HG03575 (cell line): ENCODE measurements around the gene ATOH8.

Source experiments
- ATAC-seq: cut with Tn5 transposase; IDR thresholded peaks from one replicate; pipeline ENCODE4 v1.9.1; 2021; ENCODE audit not compliant: unreplicated experiment, insufficient number of reproducible peaks, low FRiP score; ENCODE audit errors: extremely low read depth

Gene ATOH8

GRCh38 chr2:85763132-85763531, 9.3 kb downstream of the ATOH8 start:
- no peak for ATAC-seq

- no peak for ATAC-seq
Observed at GRCh38 chr2:85763831-85764230, 10.0 kb downstream of the ATOH8 start.

- ATAC-seq, result no peak
Observed at GRCh38 chr2:85765081-85765731, 11.4 kb downstream of the ATOH8 start.

GRCh38 chr2:85766229-85766628, 12.4 kb downstream of the ATOH8 start:
- ATAC-seq, result no peak

- ATAC-seq, result no peak
Observed at GRCh38 chr2:85767803-85768665, 14.2 kb downstream of the ATOH8 start.

GRCh38 chr2:85768713-85769112, 14.9 kb downstream of the ATOH8 start:
- no peak for ATAC-seq

GRCh38 chr2:85769236-85769982, 15.6 kb downstream of the ATOH8 start:
- ATAC-seq, result no peak

- ATAC-seq, result no peak
Observed at GRCh38 chr2:85769983-85770362, 16.2 kb downstream of the ATOH8 start.

GRCh38 chr2:85770369-85770768, 16.6 kb downstream of the ATOH8 start:
- ATAC-seq, result no peak

- ATAC-seq, result no peak
Observed at GRCh38 chr2:85770786-85771409, 17.1 kb downstream of the ATOH8 start.

GRCh38 chr2:85771486-85771885, 17.7 kb downstream of the ATOH8 start:
- ATAC-seq, result no peak

- ATAC-seq, result no peak
Observed at GRCh38 chr2:85772019-85772745, 18.4 kb downstream of the ATOH8 start.

- no peak for ATAC-seq
Observed at GRCh38 chr2:85772841-85773491, 19.2 kb downstream of the ATOH8 start.

GRCh38 chr2:85773692-85774091, 19.9 kb downstream of the ATOH8 start:
- ATAC-seq, result no peak

GRCh38 chr2:85774126-85774978, 20.6 kb downstream of the ATOH8 start:
- ATAC-seq, result no peak

GRCh38 chr2:85775406-85776381, 21.9 kb downstream of the ATOH8 start:
- no peak for ATAC-seq
